OCI-LY7 (cell line): ENCODE measurements around the gene CHSY3. TPM values are rescaled to one million over a fixed set of nuclear protein-coding genes. Genes with fewer than 3 reads are reported as not detected.

Experiments used
- BruUV-seq: library from RNA; stranded (reverse); fragments of 400-500 nt; replicated peaks from 2 replicates; lab custom pipeline; 2021; lab: Mats Ljungman, UMichigan
- CTCF ChIA-PET: fragments of 300-600 bp; sonication (Branson Sonifier 250); formaldehyde crosslinking; loops from one replicate; lab custom pipeline; 2022; ENCODE audit warnings: antibody characterized with exemption; ENCODE audit not compliant: unreplicated experiment; lab: Charles Lee
- POLR2A ChIA-PET: fragments of 300-600 bp; sonication (Branson Sonifier 250); formaldehyde crosslinking; loops from one replicate; lab custom pipeline; 2022; ENCODE audit warnings: antibody characterized with exemption; lab: Charles Lee
- DNase-seq: peaks from one replicate; pipeline ENCODE4 v3.0.0-alpha.2; 2015; ENCODE audit warnings: low spot score
- H2AFZ ChIP-seq: fragments of 200-600 bp; sonication (generic), shearing (Covaris generic); 2 replicates; pipeline ENCODE4 v1.6.1; 2014; ENCODE audit warnings: mild to moderate bottlenecking, antibody characterized with exemption, low read length, moderate library complexity
- H3K27ac ChIP-seq: fragments of 200-600 bp; sonication (generic); 2 replicates; pipeline ENCODE4 v1.5.1; 2014; ENCODE audit warnings: mixed run types, low read depth, mild to moderate bottlenecking, moderate library complexity, low read length, inconsistent platforms; ENCODE audit not compliant: poor library complexity, severe bottlenecking
- H3K36me3 ChIP-seq: fragments of 200-600 bp; sonication (generic); 2 replicates; pipeline ENCODE4 v1.6.1; 2014; ENCODE audit warnings: mild to moderate bottlenecking, antibody characterized with exemption, low read length, moderate library complexity, mixed read lengths; ENCODE audit not compliant: insufficient read depth
- H3K4me1 ChIP-seq: fragments of 200-600 bp; sonication (generic); 2 replicates; pipeline ENCODE4 v1.5.1; 2014; ENCODE audit warnings: mild to moderate bottlenecking, low read length; ENCODE audit not compliant: insufficient read depth, poor library complexity, severe bottlenecking
- H3K4me2 ChIP-seq: fragments of 200-600 bp; sonication (generic); 2 replicates; pipeline ENCODE4 v1.6.1; 2014; ENCODE audit warnings: mild to moderate bottlenecking, low read length
- H3K4me3 ChIP-seq: fragments of 200-600 bp; sonication (generic); 2 replicates; pipeline ENCODE4 v1.5.1; 2014; ENCODE audit warnings: mild to moderate bottlenecking, low read depth, low read length; ENCODE audit not compliant: poor library complexity, severe bottlenecking
- H3K79me2 ChIP-seq: fragments of 200-600 bp; sonication (generic); 2 replicates; pipeline ENCODE4 v1.6.1; 2016; ENCODE audit warnings: low read depth, mild to moderate bottlenecking, low read length, moderate library complexity, mixed read lengths; ENCODE audit not compliant: insufficient read depth
- H3K9me2 ChIP-seq: fragments of 200-600 bp; sonication (generic); 2 replicates; pipeline ENCODE4 v1.6.1; 2016; ENCODE audit warnings: mild to moderate bottlenecking, low read length, mixed read lengths; ENCODE audit not compliant: insufficient read depth
- H3K9me3 ChIP-seq: fragments of 200-600 bp; sonication (generic); 2 replicates; pipeline ENCODE4 v1.6.1; 2014; ENCODE audit warnings: mild to moderate bottlenecking, mixed run types, low read length, mixed read lengths
- H4K20me1 ChIP-seq: fragments of 200-600 bp; sonication (generic); 2 replicates; pipeline ENCODE4 v1.6.1; 2014; ENCODE audit warnings: mild to moderate bottlenecking, antibody characterized with exemption, low read length, moderate library complexity, mixed read lengths; ENCODE audit not compliant: insufficient read depth
- EZH2phosphoT487 ChIP-seq: fragments of 200-600 bp; sonication (generic); IDR thresholded peaks from 2 replicates; pipeline ENCODE4 v1.6.1; 2018; ENCODE audit warnings: low read depth, borderline replicate concordance, mild to moderate bottlenecking, mixed run types, antibody characterized with exemption, low read length, moderate library complexity, mixed read lengths
- intact Hi-C: fragments of 100-400 bp; cut with micrococcal nuclease; formaldehyde crosslinking; loops from one replicate; pipeline ENCODE4 v1.10.0; 2022; ENCODE audit not compliant: unreplicated experiment
- total RNA-seq, 2 experiments: library from RNA; depleted of rRNA in 1 of 2; stranded (reverse); fragments of >200 nt in 1 of 2; shearing (Covaris generic) in 1 of 2; gene quantifications; 2 replicates each; pipeline ENCODE4 v1.2.3, GENCODE V29; 2014 to 2022
- TF ChIP-seq, protein P1 (sequence below): fragments of 200-600 bp; sonication (generic); conservative IDR thresholded peaks from 2 replicates; pipeline ENCODE4 v1.5.1; 2014; ENCODE audit warnings: mild to moderate bottlenecking, antibody characterized with exemption, low read length, moderate library complexity, mixed read lengths

CHSY3 gene
- total RNA-seq, 2 experiments from 2014 or later, result not detected

DNA sequence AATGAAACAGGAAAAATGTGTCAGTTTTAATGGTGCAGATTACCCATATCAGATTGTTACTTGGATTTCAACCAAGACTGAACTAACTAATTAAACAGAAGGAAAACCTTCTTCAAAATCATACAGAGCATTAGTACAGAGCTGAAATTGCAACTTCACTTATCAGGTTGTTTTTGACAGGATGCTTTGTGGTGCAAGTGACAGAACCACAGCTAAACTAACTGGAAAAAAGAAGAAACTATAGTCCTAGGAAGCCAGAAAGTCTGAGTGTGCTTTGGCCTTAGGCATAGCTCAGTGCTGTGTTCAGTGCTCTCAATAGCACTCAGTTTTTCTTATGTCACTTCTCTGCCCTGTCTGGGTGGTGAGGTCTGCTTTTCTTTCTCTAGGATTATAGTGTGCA is 267.4 kb downstream of the CHSY3 start:
- no peak for DNase-seq
- H3K4me2 ChIP-seq, result no peak overlapping the region
- H4K20me1 ChIP-seq, result no peaks in the 10 kb centered on the region
- H3K27ac ChIP-seq, result no peak overlapping the region
- BruUV-seq, result no TSS peak
- TF ChIP-seq, protein P1, sequence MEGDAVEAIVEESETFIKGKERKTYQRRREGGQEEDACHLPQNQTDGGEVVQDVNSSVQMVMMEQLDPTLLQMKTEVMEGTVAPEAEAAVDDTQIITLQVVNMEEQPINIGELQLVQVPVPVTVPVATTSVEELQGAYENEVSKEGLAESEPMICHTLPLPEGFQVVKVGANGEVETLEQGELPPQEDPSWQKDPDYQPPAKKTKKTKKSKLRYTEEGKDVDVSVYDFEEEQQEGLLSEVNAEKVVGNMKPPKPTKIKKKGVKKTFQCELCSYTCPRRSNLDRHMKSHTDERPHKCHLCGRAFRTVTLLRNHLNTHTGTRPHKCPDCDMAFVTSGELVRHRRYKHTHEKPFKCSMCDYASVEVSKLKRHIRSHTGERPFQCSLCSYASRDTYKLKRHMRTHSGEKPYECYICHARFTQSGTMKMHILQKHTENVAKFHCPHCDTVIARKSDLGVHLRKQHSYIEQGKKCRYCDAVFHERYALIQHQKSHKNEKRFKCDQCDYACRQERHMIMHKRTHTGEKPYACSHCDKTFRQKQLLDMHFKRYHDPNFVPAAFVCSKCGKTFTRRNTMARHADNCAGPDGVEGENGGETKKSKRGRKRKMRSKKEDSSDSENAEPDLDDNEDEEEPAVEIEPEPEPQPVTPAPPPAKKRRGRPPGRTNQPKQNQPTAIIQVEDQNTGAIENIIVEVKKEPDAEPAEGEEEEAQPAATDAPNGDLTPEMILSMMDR, result no peak
- TF ChIP-seq EZH2phosphoT487, result no peak
- ChIA-PET POLR2A (interaction anchor here (1.1 kb wide), 1 partner anchor 195 kb away, joined by 3 read pairs; no protein-coding TSS in a partner anchor), CTCF (no interaction called here)
- H3K4me3 ChIP-seq, result no peak overlapping the region
- no peak overlapping the region for H2AFZ ChIP-seq
- no peaks in the 10 kb centered on the region for H3K79me2 ChIP-seq
- H3K36me3 ChIP-seq, result no peaks in the 10 kb centered on the region
- no peaks in the 10 kb centered on the region for H3K4me1 ChIP-seq
- intact Hi-C loops, result no loop called here
- no peaks in the 10 kb centered on the region for H3K9me3 ChIP-seq
- H3K9me2 ChIP-seq, result no peaks in the 10 kb centered on the region

DNA sequence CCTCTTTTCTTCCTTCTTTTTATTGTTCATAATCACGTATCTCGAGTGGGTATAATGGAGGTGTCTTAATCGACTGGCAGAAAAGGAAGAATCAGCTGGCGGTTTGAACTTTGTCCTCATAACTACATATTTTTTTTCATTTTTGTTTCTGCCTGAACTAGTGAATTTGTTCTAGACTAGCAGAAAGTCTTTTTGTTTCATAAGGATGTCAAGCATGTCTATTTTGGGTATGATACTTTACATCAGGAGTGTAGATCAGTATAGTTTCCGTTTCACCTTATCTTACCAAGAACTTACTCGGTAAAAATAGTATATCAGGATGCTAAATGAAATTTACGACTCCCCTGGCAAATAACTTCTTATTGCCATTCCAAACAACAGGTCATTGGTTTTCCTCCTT is 278.9 kb downstream of the CHSY3 start:
- H3K27ac ChIP-seq, result no peak overlapping the region
- no peak overlapping the region for H2AFZ ChIP-seq
- CTCF ChIA-PET, result no interaction called here
- POLR2A ChIA-PET, result interaction anchor here (0.7 kb wide), 1 partner anchor 281 kb away, joined by 3 read pairs; no protein-coding TSS in a partner anchor
- TF ChIP-seq EZH2phosphoT487, result no peak
- TF ChIP-seq, protein P1, result no peak
- H3K4me1 ChIP-seq, result no peaks in the 10 kb centered on the region
- H4K20me1 ChIP-seq, result no peaks in the 10 kb centered on the region
- H3K9me3 ChIP-seq, result no peaks in the 10 kb centered on the region
- no peak overlapping the region for H3K4me3 ChIP-seq
- no peaks in the 10 kb centered on the region for H3K9me2 ChIP-seq
- intact Hi-C loops, result no loop called here
- no peaks in the 10 kb centered on the region for H3K79me2 ChIP-seq
- H3K36me3 ChIP-seq, result no peaks in the 10 kb centered on the region
- DNase-seq, result no peak
- no peak overlapping the region for H3K4me2 ChIP-seq
- no TSS peak for BruUV-seq

DNA sequence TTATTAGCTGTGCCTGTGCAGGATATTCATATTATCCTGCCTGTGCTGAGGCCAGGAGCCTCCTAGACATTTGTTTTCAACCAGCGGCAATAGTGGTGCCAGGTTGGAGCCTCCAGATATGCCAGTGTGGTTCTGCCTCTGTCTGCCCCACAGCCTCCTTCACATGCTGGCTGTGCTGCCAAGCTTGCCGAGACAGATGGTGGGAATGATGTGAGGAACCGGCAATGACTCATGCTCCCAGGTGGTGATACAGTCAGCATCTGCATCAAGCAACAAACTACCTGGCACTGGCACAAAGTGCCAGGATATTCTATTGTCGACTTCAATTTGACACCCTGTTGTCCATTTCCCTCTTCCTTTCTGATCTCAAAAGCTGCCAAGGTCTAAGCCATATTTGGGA is 285.7 kb downstream of the CHSY3 start:
- intact Hi-C loops, result loop anchor here (10.0 kb wide), 1 partner anchor 185 kb away; no protein-coding TSS in a partner anchor
- H3K79me2 ChIP-seq, result no peaks in the 10 kb centered on the region
- H4K20me1 ChIP-seq, result no peaks in the 10 kb centered on the region
- no peak for TF ChIP-seq EZH2phosphoT487
- TF ChIP-seq, protein P1, result no peak
- no peaks in the 10 kb centered on the region for H3K9me2 ChIP-seq
- no TSS peak for BruUV-seq
- ChIA-PET CTCF (no interaction called here), POLR2A (no interaction called here)
- H3K4me2 ChIP-seq, result no peak overlapping the region
- no peaks in the 10 kb centered on the region for H3K9me3 ChIP-seq
- DNase-seq, result no peak
- no peaks in the 10 kb centered on the region for H3K4me1 ChIP-seq
- H3K27ac ChIP-seq, result no peak overlapping the region
- no peak overlapping the region for H3K4me3 ChIP-seq
- no peak overlapping the region for H2AFZ ChIP-seq
- no peaks in the 10 kb centered on the region for H3K36me3 ChIP-seq
